Measurements from ENCODE around the gene DAAM1. TPM values are rescaled to one million over a fixed set of nuclear protein-coding genes. Genes with fewer than 3 reads are reported as not detected.

DAAM1 gene
- 156 and 161 TPM in 2 replicates for polyA plus RNA-seq
- polyA minus RNA-seq, result 214 and 322 TPM in 2 replicates

DNA sequence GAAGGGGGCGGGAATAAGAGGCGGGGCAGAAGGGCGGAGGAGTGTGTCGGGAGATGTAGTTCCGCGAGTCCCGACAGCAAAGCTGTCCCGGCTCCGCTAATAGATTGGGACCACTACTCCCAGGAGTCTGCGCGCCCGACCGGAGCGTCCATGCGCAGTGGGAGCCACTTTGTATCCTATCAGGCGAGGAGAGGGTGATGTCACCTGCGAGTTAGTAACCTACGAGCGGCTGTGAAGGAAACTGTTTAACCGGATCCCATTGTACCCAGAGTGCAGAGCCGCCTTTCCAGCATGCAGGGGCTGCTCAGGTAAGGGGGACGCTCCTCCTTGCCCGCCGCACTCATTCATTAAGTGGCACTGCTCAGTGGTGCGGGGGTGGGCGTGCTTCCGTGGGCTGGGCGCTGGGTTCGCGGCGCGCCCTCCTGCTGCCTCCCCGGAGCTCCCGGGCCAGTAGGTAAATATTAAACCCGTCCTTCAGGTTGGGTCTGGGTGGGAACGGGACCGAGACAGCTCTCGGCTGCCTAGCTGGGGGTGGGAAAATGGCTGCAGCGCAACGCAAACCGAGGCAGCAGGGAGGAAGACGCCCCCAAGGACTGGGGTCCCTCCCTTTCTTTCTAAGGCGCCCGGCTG lies at the start of gene DAAM1:
TSS of gene DAAM1 (plus strand) at position 207 of the 630 bp plus-strand sequence. CDS start 74,811 bp downstream, outside the sequence.
- TF ChIP-seq EZH2 (IDR thresholded peaks at IDR 0.05; ENCODE audit: borderline replicate concordance, insufficient read depth, low read length, poor library complexity, severe bottlenecking), result no peak
- no peak for TF ChIP-seq EP300 (conservative IDR thresholded peaks at IDR 0.05; ENCODE audit: poor library complexity, severe bottlenecking)
- peak; percentile 39 for TF ChIP-seq SMC3 (conservative IDR thresholded peaks at IDR 0.05; ENCODE audit: poor library complexity)
- TF ChIP-seq MXI1 (conservative IDR thresholded peaks at IDR 0.05; ENCODE audit: poor library complexity, severe bottlenecking), result no peak
- TF ChIP-seq, protein P1, sequence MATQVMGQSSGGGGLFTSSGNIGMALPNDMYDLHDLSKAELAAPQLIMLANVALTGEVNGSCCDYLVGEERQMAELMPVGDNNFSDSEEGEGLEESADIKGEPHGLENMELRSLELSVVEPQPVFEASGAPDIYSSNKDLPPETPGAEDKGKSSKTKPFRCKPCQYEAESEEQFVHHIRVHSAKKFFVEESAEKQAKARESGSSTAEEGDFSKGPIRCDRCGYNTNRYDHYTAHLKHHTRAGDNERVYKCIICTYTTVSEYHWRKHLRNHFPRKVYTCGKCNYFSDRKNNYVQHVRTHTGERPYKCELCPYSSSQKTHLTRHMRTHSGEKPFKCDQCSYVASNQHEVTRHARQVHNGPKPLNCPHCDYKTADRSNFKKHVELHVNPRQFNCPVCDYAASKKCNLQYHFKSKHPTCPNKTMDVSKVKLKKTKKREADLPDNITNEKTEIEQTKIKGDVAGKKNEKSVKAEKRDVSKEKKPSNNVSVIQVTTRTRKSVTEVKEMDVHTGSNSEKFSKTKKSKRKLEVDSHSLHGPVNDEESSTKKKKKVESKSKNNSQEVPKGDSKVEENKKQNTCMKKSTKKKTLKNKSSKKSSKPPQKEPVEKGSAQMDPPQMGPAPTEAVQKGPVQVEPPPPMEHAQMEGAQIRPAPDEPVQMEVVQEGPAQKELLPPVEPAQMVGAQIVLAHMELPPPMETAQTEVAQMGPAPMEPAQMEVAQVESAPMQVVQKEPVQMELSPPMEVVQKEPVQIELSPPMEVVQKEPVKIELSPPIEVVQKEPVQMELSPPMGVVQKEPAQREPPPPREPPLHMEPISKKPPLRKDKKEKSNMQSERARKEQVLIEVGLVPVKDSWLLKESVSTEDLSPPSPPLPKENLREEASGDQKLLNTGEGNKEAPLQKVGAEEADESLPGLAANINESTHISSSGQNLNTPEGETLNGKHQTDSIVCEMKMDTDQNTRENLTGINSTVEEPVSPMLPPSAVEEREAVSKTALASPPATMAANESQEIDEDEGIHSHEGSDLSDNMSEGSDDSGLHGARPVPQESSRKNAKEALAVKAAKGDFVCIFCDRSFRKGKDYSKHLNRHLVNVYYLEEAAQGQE (IDR thresholded peaks at IDR 0.05; ENCODE audit: borderline replicate concordance), result peak; percentile 92
- TF ChIP-seq RAD21 (conservative IDR thresholded peaks at IDR 0.05), result peak; percentile 37
- TF ChIP-seq POLR2AphosphoS5 (IDR thresholded peaks at IDR 0.05), result peak; percentile 95
- TF ChIP-seq, protein P2, sequence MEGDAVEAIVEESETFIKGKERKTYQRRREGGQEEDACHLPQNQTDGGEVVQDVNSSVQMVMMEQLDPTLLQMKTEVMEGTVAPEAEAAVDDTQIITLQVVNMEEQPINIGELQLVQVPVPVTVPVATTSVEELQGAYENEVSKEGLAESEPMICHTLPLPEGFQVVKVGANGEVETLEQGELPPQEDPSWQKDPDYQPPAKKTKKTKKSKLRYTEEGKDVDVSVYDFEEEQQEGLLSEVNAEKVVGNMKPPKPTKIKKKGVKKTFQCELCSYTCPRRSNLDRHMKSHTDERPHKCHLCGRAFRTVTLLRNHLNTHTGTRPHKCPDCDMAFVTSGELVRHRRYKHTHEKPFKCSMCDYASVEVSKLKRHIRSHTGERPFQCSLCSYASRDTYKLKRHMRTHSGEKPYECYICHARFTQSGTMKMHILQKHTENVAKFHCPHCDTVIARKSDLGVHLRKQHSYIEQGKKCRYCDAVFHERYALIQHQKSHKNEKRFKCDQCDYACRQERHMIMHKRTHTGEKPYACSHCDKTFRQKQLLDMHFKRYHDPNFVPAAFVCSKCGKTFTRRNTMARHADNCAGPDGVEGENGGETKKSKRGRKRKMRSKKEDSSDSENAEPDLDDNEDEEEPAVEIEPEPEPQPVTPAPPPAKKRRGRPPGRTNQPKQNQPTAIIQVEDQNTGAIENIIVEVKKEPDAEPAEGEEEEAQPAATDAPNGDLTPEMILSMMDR (IDR thresholded peaks at IDR 0.05; ENCODE audit: poor library complexity, severe bottlenecking), result no peak
- TF ChIP-seq TAF1 (IDR thresholded peaks at IDR 0.05; ENCODE audit: low read depth), result peak; percentile 87
- H3K27me3 ChIP-seq (ENCODE audit: insufficient read depth, low read depth, low read length), result no peaks in the 10 kb centered on the region
- H3K9ac ChIP-seq (ENCODE audit: low read length), result peak within 1 kb of the TSS; percentile 99
- H3K36me3 ChIP-seq (ENCODE audit: insufficient read depth, low read length), result no peaks in the 10 kb centered on the region
- H3K9me3 ChIP-seq (ENCODE audit: low read length), result no peaks in the 10 kb centered on the region
- peaks cover 47% of the 10 kb centered on the region for H3K79me2 ChIP-seq (replicated peaks; ENCODE audit: insufficient read depth, low read length)
- H3F3A ChIP-seq (ENCODE audit: insufficient read depth, low read length, poor library complexity, severe bottlenecking), result peaks cover 19% of the 10 kb centered on the region
- H3K4me2 ChIP-seq (ENCODE audit: low read length), result peak within 1 kb of the TSS; percentile 89
- H3K27ac ChIP-seq (ENCODE audit: low read length), result peak within 1 kb of the TSS; percentile 98
- peaks cover 19% of the 10 kb centered on the region for H4K20me1 ChIP-seq (ENCODE audit: insufficient read depth)
- no peaks in the 10 kb centered on the region for H3K9me2 ChIP-seq (ENCODE audit: insufficient read depth, low read length)
- peak within 1 kb of the TSS; percentile 43 for H2AFZ ChIP-seq (ENCODE audit: low read depth, low read length)
- H3K4me3 ChIP-seq (ENCODE audit: low read length), result peak within 1 kb of the TSS; percentile 89

DNA sequence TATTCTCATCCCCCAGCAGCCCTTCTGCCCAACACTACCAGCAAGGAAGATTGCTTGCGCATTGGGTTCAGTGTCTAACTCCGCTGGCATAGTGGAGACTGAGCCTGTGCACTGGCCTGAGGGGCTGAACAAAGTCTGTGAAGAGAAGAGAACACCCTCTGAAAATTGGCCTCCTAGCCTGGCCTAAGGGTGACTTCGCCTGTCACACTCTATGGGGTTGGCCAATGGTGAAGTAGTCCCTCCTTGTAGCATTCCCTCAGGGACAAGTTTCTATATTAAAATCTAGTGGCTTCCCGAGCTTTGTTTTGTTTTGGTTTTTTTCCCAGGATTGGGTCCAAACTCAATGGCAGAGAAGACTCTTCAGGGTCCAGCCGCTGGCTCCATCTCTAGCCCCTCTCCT lies 49.1 kb upstream of the DAAM1 start:
- H4K20me1 ChIP-seq (ENCODE audit: insufficient read depth), result no peaks in the 10 kb centered on the region
- no peaks in the 10 kb centered on the region for H3K27me3 ChIP-seq (ENCODE audit: insufficient read depth, low read depth, low read length)
- H2AFZ ChIP-seq (ENCODE audit: low read depth, low read length), result no peak overlapping the region
- TF ChIP-seq RAD21 (conservative IDR thresholded peaks at IDR 0.05) (no peak), MXI1 (conservative IDR thresholded peaks at IDR 0.05; ENCODE audit: poor library complexity, severe bottlenecking) (no peak)
- H3K9me2 ChIP-seq (ENCODE audit: insufficient read depth, low read length), result no peaks in the 10 kb centered on the region
- H3K79me2 ChIP-seq (replicated peaks; ENCODE audit: insufficient read depth, low read length), result no peaks in the 10 kb centered on the region
- no peak overlapping the region for H3K4me3 ChIP-seq (ENCODE audit: low read length)
- H3K27ac ChIP-seq (ENCODE audit: low read length), result no peak overlapping the region
- H3K36me3 ChIP-seq (ENCODE audit: insufficient read depth, low read length), result no peaks in the 10 kb centered on the region
- no peak overlapping the region for H3K9ac ChIP-seq (ENCODE audit: low read length)
- no peaks in the 10 kb centered on the region for H3F3A ChIP-seq (ENCODE audit: insufficient read depth, low read length, poor library complexity, severe bottlenecking)
- no peak overlapping the region for H3K4me2 ChIP-seq (ENCODE audit: low read length)
- H3K9me3 ChIP-seq (ENCODE audit: low read length), result no peaks in the 10 kb centered on the region

All from neural cell (in vitro differentiated cells).